ENCODE measurements around the gene UBAC2. TPM values are rescaled to one million over a fixed set of nuclear protein-coding genes. Genes with fewer than 3 reads are reported as not detected.

UBAC2 gene
- total RNA-seq, 1 donor, result 36.9 TPM

DNA sequence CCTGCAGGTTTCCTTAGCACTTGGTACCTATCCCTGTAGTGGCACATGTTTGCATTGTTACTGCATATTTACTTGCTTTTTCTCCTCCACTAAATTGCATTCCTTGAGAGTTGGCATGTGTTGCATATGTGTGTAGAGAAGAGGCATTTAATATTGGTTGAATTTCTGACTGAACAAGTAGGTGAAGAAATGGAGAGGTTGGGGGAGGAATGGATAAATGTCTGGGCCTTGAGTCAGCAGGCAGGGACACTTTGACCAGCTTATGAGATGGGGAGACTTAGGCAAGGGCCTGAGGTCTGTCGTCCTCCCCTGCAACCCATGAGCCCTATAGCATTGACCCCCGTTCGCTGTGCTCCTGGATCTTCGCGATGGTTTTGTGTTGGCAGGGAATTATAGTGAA is 59.6 kb downstream of the UBAC2 start:
- peaks cover 13% of the 10 kb centered on the region for H3K4me1 ChIP-seq (ENCODE audit: insufficient read depth, low read length)
- H3K79me2 ChIP-seq (ENCODE audit: insufficient read depth, low read length), result no peaks in the 10 kb centered on the region
- TF ChIP-seq, protein P1, sequence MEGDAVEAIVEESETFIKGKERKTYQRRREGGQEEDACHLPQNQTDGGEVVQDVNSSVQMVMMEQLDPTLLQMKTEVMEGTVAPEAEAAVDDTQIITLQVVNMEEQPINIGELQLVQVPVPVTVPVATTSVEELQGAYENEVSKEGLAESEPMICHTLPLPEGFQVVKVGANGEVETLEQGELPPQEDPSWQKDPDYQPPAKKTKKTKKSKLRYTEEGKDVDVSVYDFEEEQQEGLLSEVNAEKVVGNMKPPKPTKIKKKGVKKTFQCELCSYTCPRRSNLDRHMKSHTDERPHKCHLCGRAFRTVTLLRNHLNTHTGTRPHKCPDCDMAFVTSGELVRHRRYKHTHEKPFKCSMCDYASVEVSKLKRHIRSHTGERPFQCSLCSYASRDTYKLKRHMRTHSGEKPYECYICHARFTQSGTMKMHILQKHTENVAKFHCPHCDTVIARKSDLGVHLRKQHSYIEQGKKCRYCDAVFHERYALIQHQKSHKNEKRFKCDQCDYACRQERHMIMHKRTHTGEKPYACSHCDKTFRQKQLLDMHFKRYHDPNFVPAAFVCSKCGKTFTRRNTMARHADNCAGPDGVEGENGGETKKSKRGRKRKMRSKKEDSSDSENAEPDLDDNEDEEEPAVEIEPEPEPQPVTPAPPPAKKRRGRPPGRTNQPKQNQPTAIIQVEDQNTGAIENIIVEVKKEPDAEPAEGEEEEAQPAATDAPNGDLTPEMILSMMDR (IDR thresholded peaks at IDR 0.05; ENCODE audit: extremely low read depth, low read depth, low read length), result no peak
- H3K27ac ChIP-seq (ENCODE audit: low read depth, low read length), result no peak overlapping the region
- H3K4me3 ChIP-seq (ENCODE audit: insufficient read depth, low read length), result no peak overlapping the region
- peaks cover 2% of the 10 kb centered on the region for H4K20me1 ChIP-seq (ENCODE audit: insufficient read depth, low read length)
- H3K36me3 ChIP-seq (ENCODE audit: insufficient read depth, low read length), result peaks cover 6% of the 10 kb centered on the region
- DNase-seq (ENCODE audit: insufficient read length, low spot score, missing footprints), result peak; percentile 34
- no peaks in the 10 kb centered on the region for H3K27me3 ChIP-seq (ENCODE audit: insufficient read depth, low read length)
- H2AFZ ChIP-seq (ENCODE audit: low read length), result no peak overlapping the region
- no peak overlapping the region for H3K4me2 ChIP-seq (ENCODE audit: insufficient read depth, low read length)
- no peaks in the 10 kb centered on the region for H3K9me3 ChIP-seq (ENCODE audit: low read depth, low read length)

DNA sequence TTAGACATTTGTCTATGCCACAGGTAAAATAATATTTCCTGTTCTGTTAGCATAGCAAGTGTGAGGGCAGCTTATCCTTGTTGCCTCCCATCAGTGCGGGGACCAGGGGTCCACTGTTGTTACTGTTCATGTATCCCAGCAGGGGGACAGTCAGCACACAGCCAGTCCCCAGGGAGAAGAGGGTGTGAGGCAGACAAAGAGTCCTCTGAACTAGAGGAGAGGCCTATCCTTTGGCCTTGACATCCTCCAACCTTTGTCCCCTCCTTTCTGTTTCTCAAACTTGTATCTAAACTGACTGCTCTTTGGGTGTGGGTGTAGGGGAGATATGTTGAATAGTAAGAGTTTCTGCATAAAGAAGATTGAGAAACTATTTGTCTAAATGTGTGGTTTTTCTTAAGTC is 60.4 kb downstream of the UBAC2 start:
- no peaks in the 10 kb centered on the region for H3K27me3 ChIP-seq (ENCODE audit: insufficient read depth, low read length)
- H3K36me3 ChIP-seq (ENCODE audit: insufficient read depth, low read length), result no peaks in the 10 kb centered on the region
- TF ChIP-seq, protein P1 (IDR thresholded peaks at IDR 0.05; ENCODE audit: extremely low read depth, low read depth, low read length), result no peak
- no peaks in the 10 kb centered on the region for H3K79me2 ChIP-seq (ENCODE audit: insufficient read depth, low read length)
- no peak for DNase-seq (ENCODE audit: insufficient read length, low spot score, missing footprints)
- no peaks in the 10 kb centered on the region for H3K9me3 ChIP-seq (ENCODE audit: low read depth, low read length)
- H2AFZ ChIP-seq (ENCODE audit: low read length), result no peak overlapping the region
- peaks cover 13% of the 10 kb centered on the region for H3K4me1 ChIP-seq (ENCODE audit: insufficient read depth, low read length)
- no peak overlapping the region for H3K4me3 ChIP-seq (ENCODE audit: insufficient read depth, low read length)
- no peak overlapping the region for H3K4me2 ChIP-seq (ENCODE audit: insufficient read depth, low read length)
- H3K27ac ChIP-seq (ENCODE audit: low read depth, low read length), result no peak overlapping the region
- peaks cover 4% of the 10 kb centered on the region for H4K20me1 ChIP-seq (ENCODE audit: insufficient read depth, low read length)

DNA sequence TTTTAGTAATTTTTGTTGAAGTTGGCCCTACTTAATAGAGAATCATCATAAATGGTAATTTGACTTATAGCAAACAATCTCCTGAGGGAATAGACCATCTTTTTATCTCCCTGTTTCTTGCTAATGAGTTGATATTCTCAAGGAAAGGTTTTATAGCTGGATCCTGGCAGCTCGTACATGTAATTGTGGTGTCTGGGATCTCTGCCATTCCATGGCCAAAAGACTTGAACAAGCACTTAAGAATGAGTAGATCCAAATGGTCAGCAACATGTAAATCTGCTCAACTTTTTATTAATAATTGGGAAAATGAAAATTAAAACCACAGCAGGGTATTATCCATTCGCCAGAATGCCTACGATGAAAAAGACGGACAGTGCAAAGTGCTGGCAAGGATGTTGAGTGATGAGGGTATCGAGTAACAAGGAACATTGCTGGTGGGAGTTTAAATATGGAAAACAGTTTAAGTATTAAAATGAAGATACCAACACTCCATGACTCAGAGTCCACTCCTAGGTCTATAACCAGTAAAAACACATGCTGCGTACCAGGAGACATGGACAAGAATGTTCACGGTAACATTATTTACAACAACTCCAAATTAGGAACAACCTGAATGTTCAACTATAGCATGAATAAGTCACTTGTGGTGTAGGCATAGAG is 62.6 kb downstream of the UBAC2 start:
- Histone ChIP-seq H3K27me3 (ENCODE audit: insufficient read depth, low read length) (no peaks in the 10 kb centered on the region), H3K27ac (ENCODE audit: low read depth, low read length) (no peak overlapping the region), H3K4me2 (ENCODE audit: insufficient read depth, low read length) (no peak overlapping the region), H3K36me3 (ENCODE audit: insufficient read depth, low read length) (no peaks in the 10 kb centered on the region), H4K20me1 (ENCODE audit: insufficient read depth, low read length) (peaks cover 8% of the 10 kb centered on the region), H3K79me2 (ENCODE audit: insufficient read depth, low read length) (no peaks in the 10 kb centered on the region), H3K4me3 (ENCODE audit: insufficient read depth, low read length) (no peak overlapping the region), H3K4me1 (ENCODE audit: insufficient read depth, low read length) (peaks cover 5% of the 10 kb centered on the region), H3K9me3 (ENCODE audit: low read depth, low read length) (no peaks in the 10 kb centered on the region), H2AFZ (ENCODE audit: low read length) (no peak overlapping the region)
- DNase-seq (ENCODE audit: insufficient read length, low spot score, missing footprints), result no peak
- TF ChIP-seq, protein P1 (IDR thresholded peaks at IDR 0.05; ENCODE audit: extremely low read depth, low read depth, low read length), result no peak

DNA sequence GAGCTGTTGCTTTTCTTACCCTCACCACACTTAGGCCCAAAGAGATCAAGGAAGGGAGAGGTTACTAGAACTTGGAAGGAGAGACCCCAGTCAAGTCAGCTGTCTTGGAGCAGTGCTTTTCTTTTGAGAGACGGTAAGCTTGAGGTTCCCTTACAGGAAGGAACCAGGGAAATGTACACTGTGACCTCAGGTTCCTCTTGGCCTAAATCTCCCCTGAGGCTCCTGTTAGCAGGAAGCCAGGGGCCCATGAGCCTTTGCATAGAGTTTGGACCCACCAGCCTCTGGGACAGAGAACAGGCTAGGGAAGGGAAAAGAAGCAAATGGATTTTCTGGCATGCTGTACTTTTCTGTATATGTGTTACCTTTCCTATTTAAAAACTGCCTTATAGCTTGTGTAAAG is 63.4 kb downstream of the UBAC2 start:
- H3K27ac ChIP-seq (ENCODE audit: low read depth, low read length), result no peak overlapping the region
- no peaks in the 10 kb centered on the region for H3K36me3 ChIP-seq (ENCODE audit: insufficient read depth, low read length)
- no peaks in the 10 kb centered on the region for H3K9me3 ChIP-seq (ENCODE audit: low read depth, low read length)
- H3K4me2 ChIP-seq (ENCODE audit: insufficient read depth, low read length), result no peak overlapping the region
- H3K27me3 ChIP-seq (ENCODE audit: insufficient read depth, low read length), result no peaks in the 10 kb centered on the region
- H2AFZ ChIP-seq (ENCODE audit: low read length), result no peak overlapping the region
- H3K4me1 ChIP-seq (ENCODE audit: insufficient read depth, low read length), result peaks cover 5% of the 10 kb centered on the region
- peaks cover 11% of the 10 kb centered on the region for H4K20me1 ChIP-seq (ENCODE audit: insufficient read depth, low read length)
- TF ChIP-seq, protein P1 (IDR thresholded peaks at IDR 0.05; ENCODE audit: extremely low read depth, low read depth, low read length), result no peak
- H3K79me2 ChIP-seq (ENCODE audit: insufficient read depth, low read length), result no peaks in the 10 kb centered on the region
- DNase-seq (ENCODE audit: insufficient read length, low spot score, missing footprints), result no peak
- no peak overlapping the region for H3K4me3 ChIP-seq (ENCODE audit: insufficient read depth, low read length)

Data from osteoblast (primary cell).